HG03439 (cell line): ENCODE data around the gene OMP.
"Not testable (repeated sequence)": the region's sequence is repeated elsewhere in the genome, so short reads cannot be mapped to it uniquely, and the experiment has no call there.

Source experiments
- ATAC-seq: cut with Tn5 transposase; IDR thresholded peaks from one replicate; pipeline ENCODE4 v1.9.1; 2021; ENCODE audit warnings: mild to moderate bottlenecking, moderate library complexity; ENCODE audit not compliant: unreplicated experiment

Gene OMP

GRCh38 chr11:77085652-77086051, 17.0 kb upstream of the OMP start:
- no peak for ATAC-seq

GRCh38 chr11:77086521-77087472, 15.8 kb upstream of the OMP start:
- no peak for ATAC-seq

GRCh38 chr11:77087723-77088225, 14.9 kb upstream of the OMP start:
- no peak for ATAC-seq

- ATAC-seq, result no peak
These were observed 14.2 kb upstream of the OMP start for GRCh38 chr11:77088236-77089003.

- no peak for ATAC-seq
These were observed 13.6 kb upstream of the OMP start for GRCh38 chr11:77089004-77089545.

GRCh38 chr11:77090046-77090372, 12.6 kb upstream of the OMP start:
- ATAC-seq, result no peak

GRCh38 chr11:77090373-77091111, 12.1 kb upstream of the OMP start:
- ATAC-seq, result no peak

GRCh38 chr11:77091146-77091940, 11.3 kb upstream of the OMP start:
- ATAC-seq, result peak; percentile 77

GRCh38 chr11:77092382-77092781, 10.3 kb upstream of the OMP start:
- no peak for ATAC-seq

- ATAC-seq, result no peak
These were observed 9.4 kb upstream of the OMP start for GRCh38 chr11:77093056-77093891.

- no peak for ATAC-seq
These were observed 8.4 kb upstream of the OMP start for GRCh38 chr11:77093987-77094840.

GRCh38 chr11:77094841-77095365, 7.7 kb upstream of the OMP start:
- ATAC-seq, result no peak

GRCh38 chr11:77095551-77096490, 6.8 kb upstream of the OMP start:
- no peak for ATAC-seq

GRCh38 chr11:77096591-77097019, 6.0 kb upstream of the OMP start:
- no peak for ATAC-seq

GRCh38 chr11:77097180-77097579, 5.5 kb upstream of the OMP start:
- ATAC-seq, result not testable (repeated sequence)

GRCh38 chr11:77100166-77101042, 2.2 kb upstream of the OMP start:
- no peak for ATAC-seq
